ENCODE data around the gene CDC42EP1. TPM values are rescaled to one million over a fixed set of nuclear protein-coding genes. Genes with fewer than 3 reads are reported as not detected.
A peak's percentile ranks its signal among the peaks of the same experiment; 100 is the strongest.

The CDC42EP1 gene
- total RNA-seq, 1 donor from 2014 or later: 16.4 TPM

DNA sequence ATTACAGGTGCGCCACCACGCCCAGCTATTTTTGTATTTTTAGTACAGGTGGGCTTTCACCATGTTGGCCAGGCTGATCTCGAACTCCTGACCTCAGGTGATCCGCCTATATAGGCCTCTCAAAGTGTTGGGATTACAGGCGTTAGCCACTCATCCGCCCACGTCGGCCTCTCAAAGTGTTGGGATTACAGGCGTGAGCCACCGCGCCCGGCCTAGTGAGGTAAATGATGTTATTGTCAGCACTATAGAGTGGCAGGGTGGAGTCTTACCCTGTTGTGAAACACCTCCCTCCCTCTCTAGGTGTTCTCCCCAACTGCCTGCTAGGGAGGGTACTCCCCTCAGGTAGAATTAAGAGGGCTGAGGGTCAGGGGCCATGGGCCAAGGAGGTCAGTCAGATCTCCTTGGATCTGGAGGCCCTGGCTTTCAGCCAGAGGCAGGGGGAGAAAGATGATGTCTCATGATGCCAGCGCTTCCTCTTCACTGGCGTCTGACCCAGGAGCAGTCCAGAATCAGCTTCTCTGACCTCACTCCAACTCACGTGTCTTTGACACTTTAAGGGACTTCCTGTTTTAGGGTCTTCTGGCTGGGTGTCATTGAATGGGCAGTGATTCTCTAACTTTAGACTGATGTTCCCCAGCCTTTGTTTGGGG lies 50.3 kb downstream of the CDC42EP1 start:
- DNase-seq (ENCODE audit: low spot score): peak; percentile 42

DNA sequence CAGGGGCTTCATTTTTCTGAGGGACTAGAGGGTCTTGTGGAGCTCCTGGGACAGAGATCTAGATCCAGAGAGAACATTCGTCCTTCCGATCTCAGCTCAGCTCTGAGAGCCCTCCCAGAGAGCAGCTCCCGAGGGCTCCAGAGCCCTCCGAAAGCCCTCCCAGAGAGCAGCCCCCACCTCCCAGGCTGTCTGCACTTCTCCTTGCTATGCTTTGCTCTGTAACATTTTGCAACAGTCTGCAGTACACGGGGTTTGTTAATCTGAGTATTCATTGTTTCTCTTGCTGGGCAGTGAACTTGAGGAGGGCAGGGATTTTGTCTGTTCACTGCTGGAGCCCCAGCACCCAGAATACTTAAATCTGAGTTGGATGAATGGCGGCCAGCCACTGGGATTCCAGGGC lies 50.9 kb downstream of the CDC42EP1 start:
- DNase-seq (ENCODE audit: low spot score): no peak

DNA sequence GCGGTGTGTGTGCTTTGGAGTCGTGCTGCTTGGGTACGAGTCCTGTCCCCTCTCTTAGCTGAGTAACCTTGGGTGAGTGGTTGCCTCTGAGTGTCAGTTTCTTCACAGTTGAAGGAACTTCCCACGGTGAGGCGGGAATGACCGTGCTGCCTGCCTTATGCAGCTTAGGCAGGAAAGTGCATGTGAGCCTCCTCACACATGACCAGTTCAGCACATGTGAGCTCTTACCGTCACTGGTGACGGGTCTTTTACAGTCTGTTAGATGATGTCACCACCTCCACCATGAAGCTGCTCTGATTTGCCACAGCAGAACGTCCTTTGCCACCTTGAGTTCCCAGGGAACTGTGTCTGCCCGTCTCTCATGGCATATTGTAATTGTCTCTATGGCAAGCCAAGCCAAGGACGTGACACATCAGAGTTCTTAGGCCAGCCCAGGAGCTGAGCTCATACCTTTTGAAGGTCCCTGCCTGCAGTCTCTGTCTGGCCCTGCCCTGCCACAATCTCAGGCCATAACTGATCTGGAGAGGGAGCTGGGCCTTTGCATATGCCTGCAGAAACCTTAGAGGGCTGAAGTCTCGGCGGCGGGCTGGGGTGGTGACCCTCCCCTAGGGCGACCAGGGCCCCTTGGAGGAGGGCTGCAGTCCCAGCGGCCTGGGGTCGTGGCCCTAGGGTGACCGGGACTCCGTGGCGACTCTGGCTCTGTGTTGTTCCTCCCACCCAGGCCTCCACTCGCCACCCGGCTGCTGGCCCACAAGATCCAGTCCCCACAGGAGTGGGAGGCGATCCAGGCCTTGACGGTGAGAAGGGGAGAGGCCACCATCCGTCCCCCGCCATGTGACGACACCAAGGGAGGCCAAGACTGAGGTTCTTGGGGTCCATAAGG lies 56.2 kb downstream of the CDC42EP1 start:
- no peak for DNase-seq (ENCODE audit: low spot score)

DNA sequence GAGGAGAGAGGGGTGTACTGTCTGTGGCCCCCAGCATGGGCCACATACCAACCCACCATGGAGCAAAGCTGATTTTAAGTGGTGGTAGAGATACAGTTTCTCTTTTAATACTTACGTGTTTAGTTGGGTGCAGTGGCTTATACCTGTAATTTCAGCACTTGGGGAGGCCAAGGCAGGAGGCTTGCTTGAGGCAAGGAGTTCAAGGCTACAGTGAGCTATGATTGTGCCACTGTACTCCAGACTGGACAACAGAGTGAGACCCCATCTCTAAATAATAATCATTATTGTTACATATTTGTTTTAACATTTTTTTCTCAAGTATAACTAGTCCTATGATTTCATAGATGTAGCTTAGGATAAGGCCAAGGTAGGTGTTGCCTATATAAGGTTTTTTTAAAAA lies 57.2 kb downstream of the CDC42EP1 start:
- DNase-seq (ENCODE audit: low spot score): no peak

DNA sequence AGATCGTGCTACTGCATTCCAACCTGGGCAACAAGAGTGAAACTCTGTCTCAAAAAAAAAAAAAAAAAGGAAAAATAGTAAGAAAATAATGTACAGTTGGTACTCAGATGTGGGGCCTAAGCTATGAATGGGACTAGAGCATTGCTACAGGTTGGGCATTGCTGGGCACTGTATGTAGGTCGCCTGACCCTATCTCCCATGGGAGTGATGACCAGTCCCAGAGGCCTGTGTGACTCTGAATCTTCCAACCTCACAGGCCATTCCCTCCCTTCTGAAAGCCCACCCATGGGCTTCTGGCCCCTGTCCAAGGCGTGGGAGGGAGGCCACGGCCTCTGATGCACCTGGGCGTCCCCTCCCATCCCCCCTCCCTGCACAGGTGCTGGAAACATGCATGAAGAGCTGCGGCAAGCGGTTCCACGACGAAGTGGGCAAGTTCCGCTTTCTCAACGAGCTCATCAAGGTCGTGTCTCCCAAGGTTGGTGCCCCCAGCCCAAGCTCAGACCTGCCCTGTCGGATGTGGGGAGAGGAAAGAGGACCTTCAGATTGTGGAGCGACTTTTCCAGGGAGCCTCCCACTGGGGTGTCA lies 57.9 kb downstream of the CDC42EP1 start:
- DNase-seq (ENCODE audit: low spot score): no peak

DNA sequence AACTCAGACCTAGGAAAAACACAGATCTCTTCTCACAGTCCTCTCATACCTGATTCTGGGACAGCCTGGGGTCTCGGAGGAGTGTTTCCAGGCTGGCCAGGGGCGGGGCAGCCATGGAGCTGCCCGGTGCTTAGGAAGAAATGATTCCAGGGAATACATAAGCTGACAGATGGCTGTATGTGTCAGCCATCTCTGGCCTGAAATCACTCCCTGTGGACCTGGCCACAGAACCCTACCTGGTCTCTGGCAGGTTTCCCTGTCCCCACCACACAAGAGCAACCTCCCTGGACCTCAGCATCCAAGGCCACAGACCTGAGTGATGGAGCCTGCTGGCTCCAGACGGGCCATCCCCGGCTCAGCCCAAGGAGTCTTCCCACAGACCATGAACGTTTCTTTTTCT lies 58.4 kb downstream of the CDC42EP1 start:
- DNase-seq (ENCODE audit: low spot score): no peak

Other genes starting within 250 kb of the CDC42EP1 start
- gene ELFN2, start 133.0 kb upstream of the CDC42EP1 start, total RNA-seq (ENCODE audit: insufficient read depth, low replicate concordance): 0.24 TPM
- gene MFNG, start 74.1 kb upstream of the CDC42EP1 start, total RNA-seq (ENCODE audit: insufficient read depth, low replicate concordance): 20.7 TPM
- gene CARD10, start 41.1 kb upstream of the CDC42EP1 start, total RNA-seq (ENCODE audit: insufficient read depth, low replicate concordance): 5.5 TPM
- not detected for gene LGALS2, start 19.6 kb downstream of the CDC42EP1 start, total RNA-seq (ENCODE audit: insufficient read depth, low replicate concordance)
- 33.5 TPM for gene GGA1, start 48.4 kb downstream of the CDC42EP1 start, total RNA-seq (ENCODE audit: insufficient read depth, low replicate concordance)
- 11.8 TPM for gene SH3BP1, start 79.2 kb downstream of the CDC42EP1 start, total RNA-seq (ENCODE audit: insufficient read depth, low replicate concordance)
- gene PDXP, start 98.2 kb downstream of the CDC42EP1 start, total RNA-seq (ENCODE audit: insufficient read depth, low replicate concordance): 3.1 TPM
- 1,243 TPM for gene LGALS1, start 115.2 kb downstream of the CDC42EP1 start, total RNA-seq (ENCODE audit: insufficient read depth, low replicate concordance)
- gene NOL12, start 125.9 kb downstream of the CDC42EP1 start, total RNA-seq (ENCODE audit: insufficient read depth, low replicate concordance): 7.2 TPM
- gene TRIOBP, start 136.6 kb downstream of the CDC42EP1 start, total RNA-seq (ENCODE audit: insufficient read depth, low replicate concordance): 96.1 TPM
- 22.4 TPM for gene GCAT, start 247.5 kb downstream of the CDC42EP1 start, total RNA-seq (ENCODE audit: insufficient read depth, low replicate concordance)